HG03342 (cell line): Measurements from ENCODE around the gene RALGDS.

ENCODE experiments used
- ATAC-seq: cut with Tn5 transposase; IDR thresholded peaks from one replicate; pipeline ENCODE4 v1.9.1; 2021; ENCODE audit warnings: mild to moderate bottlenecking, moderate library complexity; ENCODE audit not compliant: unreplicated experiment

Gene RALGDS

GRCh38 chr9:133108794-133109641 is 12.0 kb downstream of the RALGDS start:
- no peak for ATAC-seq

GRCh38 chr9:133107961-133108793 is 12.9 kb downstream of the RALGDS start:
- ATAC-seq = no peak

DNA sequence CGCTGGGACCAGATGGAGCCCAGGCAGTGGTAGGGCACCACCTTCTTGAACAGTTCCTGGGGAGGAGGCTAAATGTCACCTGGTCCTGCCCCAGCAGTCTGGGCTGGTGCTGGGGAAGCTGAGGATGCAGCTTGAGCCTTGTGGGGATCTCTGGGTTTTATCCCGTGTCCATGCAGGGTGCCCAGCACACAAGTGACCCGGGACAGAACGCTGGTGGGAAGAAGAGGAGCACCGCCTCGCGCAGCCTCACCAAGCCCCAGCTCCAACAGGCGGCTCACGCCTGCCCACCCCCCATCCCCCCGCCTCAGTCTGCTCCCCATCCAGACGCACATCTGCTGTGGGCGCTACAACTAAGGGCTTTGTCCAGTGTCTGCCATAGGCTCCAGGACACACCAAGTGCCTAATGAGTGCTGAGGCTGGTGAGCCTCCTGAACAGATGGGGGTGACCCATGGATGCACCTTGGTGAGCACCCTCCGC is 13.8 kb downstream of the RALGDS start:
- ATAC-seq = no peak

DNA sequence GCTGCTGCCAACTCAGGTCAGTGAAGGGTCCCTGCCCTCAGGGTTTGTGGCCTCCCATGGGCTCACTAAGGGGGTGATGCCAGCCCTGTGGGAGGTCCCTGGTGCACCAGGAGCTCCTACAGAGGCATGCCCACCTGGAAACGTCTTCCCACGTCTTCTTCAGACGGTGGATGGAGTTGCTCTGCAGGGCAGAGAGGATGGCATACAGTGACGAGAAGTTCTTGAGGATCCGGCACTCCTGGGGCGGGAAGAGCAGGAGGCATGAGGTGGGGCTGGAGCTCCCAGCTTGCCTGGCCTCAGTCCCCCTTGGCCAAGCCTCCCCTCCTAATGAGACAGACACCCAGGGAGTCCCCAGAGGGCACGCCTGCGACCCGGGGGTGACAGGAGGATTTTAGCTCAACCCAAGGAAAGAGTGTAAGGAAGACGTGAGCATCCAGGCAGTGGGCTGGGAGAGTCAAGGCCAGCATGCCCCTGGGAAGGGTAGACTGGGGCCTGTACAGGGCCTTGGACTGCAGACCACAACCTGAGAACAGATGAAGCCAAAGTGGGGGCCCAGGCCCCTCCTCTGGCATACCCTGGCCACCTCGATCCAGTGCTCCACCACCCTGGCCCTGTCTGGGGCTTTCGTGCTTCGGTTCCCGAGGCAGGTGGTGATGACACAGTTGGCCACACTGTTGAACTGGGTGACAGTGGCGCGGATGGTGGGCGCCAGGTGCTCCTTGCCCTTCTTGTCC is 14.4 kb downstream of the RALGDS start:
- ATAC-seq = no peak

GRCh38 chr9:133105461-133105770 is 15.6 kb downstream of the RALGDS start:
- no peak for ATAC-seq

GRCh38 chr9:133104718-133105460 is 16.2 kb downstream of the RALGDS start:
- no peak for ATAC-seq

DNA sequence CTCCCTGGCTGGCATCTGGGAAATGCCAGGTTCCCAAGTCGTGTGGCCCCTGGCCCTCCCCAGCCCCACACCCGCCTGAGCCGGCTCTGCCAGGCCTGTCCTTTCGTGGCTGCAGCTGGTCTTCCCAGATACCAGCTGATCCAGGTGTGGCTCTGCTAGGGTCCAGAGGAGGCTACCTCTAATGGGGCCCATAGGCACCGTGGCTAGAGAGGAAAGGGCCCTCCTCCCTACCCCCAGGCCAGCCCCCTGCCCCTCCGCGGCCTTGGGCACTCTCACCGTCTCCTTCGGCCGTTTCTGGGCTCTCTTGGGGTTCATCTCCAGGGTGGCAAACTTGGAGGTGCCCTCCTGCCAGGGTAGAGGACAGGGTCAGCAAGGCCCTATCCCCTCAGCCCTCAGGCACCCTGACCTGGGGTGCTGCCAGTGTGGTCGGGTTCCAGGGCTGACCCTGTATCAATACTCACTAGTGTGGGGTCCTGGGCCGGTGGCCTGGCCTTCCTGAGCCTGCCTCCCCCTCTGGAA is 17.0 kb downstream of the RALGDS start:
- no peak for ATAC-seq

DNA sequence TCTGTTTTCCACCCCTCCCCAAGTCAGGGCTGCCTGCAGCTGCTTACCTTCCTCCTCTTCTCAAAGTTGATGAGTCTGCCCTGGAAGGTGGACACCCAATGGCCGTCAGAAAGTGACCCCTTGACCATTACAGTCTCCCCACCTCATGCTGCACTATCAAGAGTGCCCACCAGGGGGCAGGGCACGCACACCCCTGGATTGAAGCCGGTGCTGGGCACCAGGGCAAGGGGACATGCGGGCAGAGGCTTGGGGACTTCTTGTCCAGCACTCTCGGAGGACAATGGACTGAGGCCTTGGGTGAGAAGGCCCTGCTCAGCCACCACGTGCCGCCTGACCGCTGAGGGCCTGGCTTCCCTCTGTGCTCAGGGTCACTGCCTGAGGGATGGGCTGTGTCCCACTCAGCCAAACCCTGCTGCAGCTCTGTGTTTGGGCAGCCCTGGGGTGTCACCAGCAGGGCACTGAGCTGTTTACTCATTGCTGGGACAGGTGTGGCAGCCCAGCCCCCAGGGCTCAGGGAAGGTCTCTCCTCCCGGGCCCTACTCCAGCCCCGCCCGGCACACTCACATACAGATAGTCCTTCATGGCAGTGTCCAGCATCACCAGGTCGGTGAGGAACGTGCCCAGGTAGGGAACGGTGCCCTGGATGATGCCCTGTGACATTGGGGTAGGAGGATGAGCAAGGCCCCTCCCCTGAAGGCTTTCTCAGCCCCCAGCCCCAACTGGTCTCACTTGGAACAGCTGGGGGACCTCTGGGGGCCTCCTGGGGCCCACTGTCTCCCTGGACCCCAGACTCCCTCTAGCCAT is 17.7 kb downstream of the RALGDS start:
- no peak for ATAC-seq

- ATAC-seq = no peak
Observed at GRCh38 chr9:133102190-133103021, 18.6 kb downstream of the RALGDS start.

- ATAC-seq = no peak
Observed at GRCh38 chr9:133101356-133102189, 19.5 kb downstream of the RALGDS start.

DNA sequence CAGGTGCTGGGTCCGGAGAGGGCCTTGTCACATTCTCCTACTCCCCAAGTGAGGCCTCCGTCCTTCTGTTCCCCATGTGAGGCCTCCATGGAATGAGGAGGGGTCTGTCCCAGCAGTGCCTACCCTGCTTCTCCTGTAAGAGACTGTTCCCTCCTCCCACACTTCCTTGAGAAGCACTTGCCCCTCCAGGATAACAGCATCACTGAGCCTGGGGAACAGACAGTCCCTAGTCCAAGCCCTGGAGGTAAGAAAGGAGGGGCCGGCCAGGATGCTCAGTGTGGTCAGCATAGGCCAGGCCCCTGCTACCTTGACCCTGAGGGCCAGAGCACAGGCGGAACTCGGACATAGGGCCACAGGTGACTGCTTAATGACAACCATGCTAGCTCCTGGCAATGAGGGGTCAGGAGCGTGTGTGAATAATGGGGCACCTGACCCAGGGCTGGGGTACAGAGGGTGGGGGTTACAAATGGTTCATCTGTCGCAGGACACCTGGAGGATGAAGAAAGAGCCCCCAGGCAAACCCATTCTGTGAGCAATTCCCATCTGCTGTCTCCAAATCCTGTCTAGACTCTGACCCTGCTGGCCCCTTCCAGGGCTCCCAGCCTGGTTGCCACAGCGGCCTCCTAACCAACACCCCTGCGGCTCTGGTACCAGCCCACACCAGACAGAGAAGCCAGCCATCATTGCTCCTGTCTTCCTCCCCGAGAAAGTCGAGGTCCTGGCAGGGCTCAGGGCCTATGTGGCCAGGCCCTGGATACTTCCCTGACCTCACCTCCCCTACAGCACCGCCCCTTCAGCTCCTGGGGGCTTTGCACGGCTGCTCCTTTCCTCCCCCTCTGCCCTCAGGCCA is 20.3 kb downstream of the RALGDS start:
- no peak for ATAC-seq

DNA sequence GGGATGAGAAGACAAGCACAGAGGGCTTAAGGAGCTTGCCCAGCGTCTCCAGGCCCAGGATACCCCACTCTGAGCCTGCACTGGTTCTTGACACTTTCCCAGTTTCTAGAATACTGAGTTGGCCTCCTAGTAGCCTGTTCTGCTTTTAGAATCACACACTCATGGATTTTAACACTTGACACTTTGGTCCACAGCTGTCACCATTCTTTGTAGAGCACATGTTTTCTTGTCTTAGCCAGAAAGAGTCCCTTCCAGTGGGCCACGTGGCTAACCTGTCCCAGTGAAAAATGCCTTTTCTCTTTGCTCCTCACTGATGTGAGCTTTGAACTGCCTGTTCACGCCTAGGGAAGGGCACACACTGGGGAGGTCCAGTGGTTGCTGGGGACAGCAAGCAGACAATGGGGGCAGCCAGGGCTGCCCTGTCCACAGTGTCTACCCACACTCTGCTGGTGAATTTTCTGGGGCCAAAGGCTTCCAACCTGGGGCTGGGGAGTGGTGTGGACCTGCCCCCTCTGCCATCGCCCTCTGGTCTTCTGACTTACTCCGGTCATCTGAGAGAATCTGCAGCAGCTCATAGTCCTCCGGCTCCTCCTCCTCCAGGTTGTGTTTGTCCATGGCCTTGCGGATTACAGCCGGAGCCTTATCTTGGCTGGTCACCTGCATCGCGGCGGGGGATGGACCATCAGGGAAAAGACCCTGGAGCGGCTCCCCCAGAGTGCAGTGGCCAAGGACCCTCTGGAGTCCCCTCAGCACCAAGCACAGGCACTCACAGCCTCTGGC is 21.1 kb downstream of the RALGDS start:
- no peak for ATAC-seq

- ATAC-seq = no peak
Observed at GRCh38 chr9:133098871-133099270, 22.2 kb downstream of the RALGDS start.

GRCh38 chr9:133098104-133098754 is 22.8 kb downstream of the RALGDS start:
- ATAC-seq = no peak

DNA sequence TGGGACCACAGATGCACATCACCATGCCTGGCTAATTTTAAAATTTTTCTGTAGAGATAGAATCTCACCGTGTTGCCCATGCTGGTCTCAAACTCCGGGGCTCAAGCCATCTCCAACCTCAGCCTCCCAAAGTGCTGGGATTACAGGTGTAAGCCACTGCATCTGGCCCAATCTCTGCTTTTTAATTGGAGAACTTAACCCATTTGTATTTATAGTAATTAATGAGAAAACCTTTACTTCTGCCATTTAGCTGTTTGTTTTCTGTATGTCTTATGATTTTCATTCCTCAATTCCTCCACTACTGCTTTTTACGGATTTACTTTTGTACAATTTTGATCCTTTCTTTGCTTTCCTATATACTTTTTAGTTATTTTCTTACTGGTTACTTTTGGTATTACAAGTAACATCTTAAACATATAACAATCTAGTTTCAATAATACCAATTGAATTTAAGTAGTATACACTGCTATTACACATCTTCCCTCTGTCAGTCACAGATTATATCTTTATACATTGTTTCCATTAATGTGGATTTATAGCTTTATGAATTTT is 26.1 kb downstream of the RALGDS start:
- ATAC-seq = no peak
